Colonic mucosa (tissue), 4 donors: ENCODE data around the gene SAFB. TPM values are rescaled to one million over a fixed set of nuclear protein-coding genes. Genes with fewer than 3 reads are reported as not detected.

Experiments
- DNase-seq: peaks from one replicate; pipeline ENCODE4 v3.0.0-alpha.2; 2020
- H3K27ac ChIP-seq: fragments of 200-600 bp; one replicate; pipeline ENCODE4 v1.8.0; 2021
- H3K27me3 ChIP-seq: fragments of 200-600 bp; one replicate; pipeline ENCODE4 v1.8.0; 2021
- H3K36me3 ChIP-seq: fragments of 200-600 bp; one replicate; pipeline ENCODE4 v1.8.0; 2021
- H3K4me1 ChIP-seq: fragments of 200-600 bp; one replicate; pipeline ENCODE4 v1.8.0; 2021; ENCODE audit warnings: mild to moderate bottlenecking
- H3K4me3 ChIP-seq: fragments of 200-600 bp; one replicate; pipeline ENCODE4 v1.8.0; 2021
- H3K9ac ChIP-seq, 2 donors: one replicate each; pipeline ENCODE4 v1.7.0; 2013; ENCODE audit warnings: control low read depth in 2 of 2, low read depth in 2 of 2, low read length in 2 of 2
- H3K9me3 ChIP-seq: fragments of 200-600 bp; one replicate; pipeline ENCODE4 v1.8.0; 2021
- intact Hi-C: fragments of 100-400 bp; cut with DNase I; formaldehyde crosslinking; loops from one replicate; pipeline ENCODE4 v1.14.1; 2022
- total RNA-seq, 2 donors: library from RNA; stranded (reverse); fragmentation: NEBNext Ultra II Directional in 1 of 2; extraction: Animal tissue kit (Norgen Biotek cat#: 25700) in 1 of 2; gene quantifications; one replicate each; pipeline ENCODE4 v1.2.1, GENCODE V29; 2021
- TF ChIP-seq, protein P1 (sequence below): fragments of 200-600 bp; IDR thresholded peaks from one replicate; pipeline ENCODE4 v1.8.0; 2022; ENCODE audit warnings: antibody characterized with exemption, mild to moderate bottlenecking
- donor health status: healthy.
- donor health status: DM: no; HTN: no; CAD: no.
- donor health status: DM: no; HTN: no; CAD: no.

Gene SAFB
- total RNA-seq, 2 donors from 2014 or later: 56.1 to 120 TPM

DNA sequence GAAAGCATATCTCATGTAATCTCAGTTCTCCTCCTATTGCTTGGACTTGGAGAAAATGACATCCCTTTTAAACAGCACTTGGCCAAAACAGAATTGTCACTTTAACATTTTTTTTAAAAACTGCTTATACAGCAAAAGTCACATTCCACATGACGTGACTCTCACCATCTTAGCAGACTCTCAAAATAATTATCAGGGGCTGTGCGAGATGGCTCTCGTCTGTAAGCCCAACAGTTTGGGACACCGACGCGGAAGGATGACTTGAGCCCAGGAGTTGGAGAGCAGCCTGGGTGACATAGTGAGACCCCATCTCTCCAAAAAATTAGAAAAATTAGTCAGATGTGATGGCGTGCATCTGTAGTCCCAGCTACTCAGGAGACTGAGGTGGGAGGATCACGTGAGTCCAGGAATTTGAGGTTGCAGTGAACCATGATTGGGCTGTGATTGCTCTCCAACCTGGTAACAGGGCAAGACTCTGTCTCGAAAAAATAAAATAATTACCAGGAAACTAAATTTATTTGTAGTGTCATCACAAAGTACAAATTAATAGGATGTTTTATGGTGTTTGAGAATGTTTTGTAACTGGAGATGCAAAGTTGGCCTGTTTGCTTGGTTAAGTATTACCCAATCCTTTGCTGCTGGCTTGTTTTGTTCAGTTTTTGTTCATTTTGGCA is 8.8 kb downstream of the SAFB start:
- TF ChIP-seq, protein P1, sequence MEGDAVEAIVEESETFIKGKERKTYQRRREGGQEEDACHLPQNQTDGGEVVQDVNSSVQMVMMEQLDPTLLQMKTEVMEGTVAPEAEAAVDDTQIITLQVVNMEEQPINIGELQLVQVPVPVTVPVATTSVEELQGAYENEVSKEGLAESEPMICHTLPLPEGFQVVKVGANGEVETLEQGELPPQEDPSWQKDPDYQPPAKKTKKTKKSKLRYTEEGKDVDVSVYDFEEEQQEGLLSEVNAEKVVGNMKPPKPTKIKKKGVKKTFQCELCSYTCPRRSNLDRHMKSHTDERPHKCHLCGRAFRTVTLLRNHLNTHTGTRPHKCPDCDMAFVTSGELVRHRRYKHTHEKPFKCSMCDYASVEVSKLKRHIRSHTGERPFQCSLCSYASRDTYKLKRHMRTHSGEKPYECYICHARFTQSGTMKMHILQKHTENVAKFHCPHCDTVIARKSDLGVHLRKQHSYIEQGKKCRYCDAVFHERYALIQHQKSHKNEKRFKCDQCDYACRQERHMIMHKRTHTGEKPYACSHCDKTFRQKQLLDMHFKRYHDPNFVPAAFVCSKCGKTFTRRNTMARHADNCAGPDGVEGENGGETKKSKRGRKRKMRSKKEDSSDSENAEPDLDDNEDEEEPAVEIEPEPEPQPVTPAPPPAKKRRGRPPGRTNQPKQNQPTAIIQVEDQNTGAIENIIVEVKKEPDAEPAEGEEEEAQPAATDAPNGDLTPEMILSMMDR: no peak
- no peak overlapping the region for H3K9ac ChIP-seq
- no peak overlapping the region for H3K4me3 ChIP-seq
- H3K27ac ChIP-seq: no peak overlapping the region
- no peak for DNase-seq
- H3K36me3 ChIP-seq: peaks cover 14% of the 10 kb centered on the region
- no peaks in the 10 kb centered on the region for H3K9me3 ChIP-seq
- H3K4me1 ChIP-seq: peaks cover 13% of the 10 kb centered on the region
- intact Hi-C loops: no loop called here
- no peaks in the 10 kb centered on the region for H3K27me3 ChIP-seq

DNA sequence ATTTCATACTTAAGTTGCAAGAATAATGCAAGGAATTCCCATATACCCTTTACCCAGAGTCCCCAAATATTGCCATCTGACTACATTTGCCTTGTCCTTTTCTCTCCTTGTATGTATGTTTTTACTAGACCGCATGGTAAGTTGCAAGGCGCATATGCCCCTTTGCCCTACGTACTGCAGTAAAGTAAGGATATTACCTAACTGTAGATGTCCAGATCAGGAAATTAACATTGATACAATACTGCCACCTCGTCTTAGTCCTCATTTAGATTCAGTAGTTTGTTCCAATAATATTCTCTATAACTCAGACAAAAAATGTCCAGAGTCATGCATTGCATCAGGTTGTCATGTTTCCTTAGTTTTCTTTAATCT is 9.3 kb downstream of the SAFB start:
- Histone ChIP-seq H3K36me3 (peaks cover 9% of the 10 kb centered on the region), H3K27ac (no peak overlapping the region), H3K4me3 (no peak overlapping the region), H3K27me3 (no peaks in the 10 kb centered on the region), H3K9me3 (no peaks in the 10 kb centered on the region), H3K4me1 (peaks cover 12% of the 10 kb centered on the region), H3K9ac (no peak overlapping the region)
- DNase-seq: no peak
- intact Hi-C loops: no loop called here
- TF ChIP-seq, protein P1: no peak

DNA sequence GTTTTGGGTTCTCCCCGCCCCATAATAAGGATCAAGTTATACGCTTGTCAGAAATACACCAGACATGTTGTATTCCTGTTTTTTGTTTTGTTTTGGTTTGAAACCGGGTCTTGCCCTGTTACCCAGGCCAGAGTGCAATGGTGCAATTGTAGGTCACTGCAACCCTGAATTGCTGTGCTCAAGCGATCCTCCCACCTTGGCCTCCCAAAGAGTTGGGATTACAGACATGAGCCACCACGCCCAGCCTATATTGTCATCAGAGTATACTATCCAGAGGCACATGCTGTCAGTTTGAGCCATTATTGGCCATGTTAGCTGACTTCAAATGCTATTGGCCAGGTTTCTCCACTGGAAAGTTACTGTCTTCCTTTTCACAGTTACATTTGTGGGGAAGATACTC is 9.8 kb downstream of the SAFB start:
- intact Hi-C loops: no loop called here
- H3K9ac ChIP-seq: no peak overlapping the region
- DNase-seq: no peak
- no peak overlapping the region for H3K4me3 ChIP-seq
- TF ChIP-seq, protein P1: no peak
- no peaks in the 10 kb centered on the region for H3K27me3 ChIP-seq
- peaks cover 5% of the 10 kb centered on the region for H3K36me3 ChIP-seq
- H3K4me1 ChIP-seq: peaks cover 7% of the 10 kb centered on the region
- H3K9me3 ChIP-seq: no peaks in the 10 kb centered on the region
- no peak overlapping the region for H3K27ac ChIP-seq

DNA sequence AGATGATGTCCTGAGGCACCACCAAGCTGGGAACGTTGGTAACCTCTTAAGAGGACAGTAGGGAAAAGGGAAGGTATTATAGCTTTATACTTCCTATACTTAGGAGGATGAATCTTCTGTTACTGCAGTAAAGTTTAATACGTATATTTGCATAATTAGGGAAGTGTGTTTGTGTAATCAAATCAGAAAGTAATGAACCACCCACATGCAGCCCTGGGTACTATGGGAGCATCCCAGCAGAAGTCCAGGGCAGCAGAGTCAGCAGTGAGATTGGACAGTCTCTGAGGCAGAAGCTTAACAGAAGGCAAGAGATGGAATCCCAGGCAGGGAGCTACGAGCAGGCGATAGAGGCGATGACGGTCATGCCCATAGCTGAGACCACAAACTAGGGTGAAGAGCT is 12.5 kb downstream of the SAFB start:
- no peaks in the 10 kb centered on the region for H3K36me3 ChIP-seq
- intact Hi-C loops: no loop called here
- no peak overlapping the region for H3K4me3 ChIP-seq
- H3K4me1 ChIP-seq: peaks cover 7% of the 10 kb centered on the region
- no peak overlapping the region for H3K9ac ChIP-seq
- H3K9me3 ChIP-seq: no peaks in the 10 kb centered on the region
- TF ChIP-seq, protein P1: no peak
- H3K27ac ChIP-seq: no peak overlapping the region
- H3K27me3 ChIP-seq: no peaks in the 10 kb centered on the region
- DNase-seq: no peak

DNA sequence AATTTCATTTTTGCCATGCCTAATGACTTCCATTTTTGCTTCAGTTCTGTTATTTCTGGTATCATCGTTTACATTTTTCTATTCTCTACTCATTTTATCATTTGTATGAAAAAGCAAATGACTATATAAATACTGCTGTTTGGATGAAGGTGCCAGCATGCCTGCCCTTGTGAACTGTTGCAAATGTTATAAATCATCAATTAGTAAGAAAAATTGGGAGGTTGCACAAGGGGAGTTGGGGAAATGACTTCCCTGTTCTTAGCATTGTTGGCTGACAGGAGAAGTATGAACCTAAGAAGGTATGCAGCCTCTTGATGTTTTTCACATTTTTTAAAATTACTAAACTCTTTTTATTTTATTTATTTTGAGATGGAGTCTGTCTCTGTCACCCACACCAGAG is 15.1 kb downstream of the SAFB start:
- H3K36me3 ChIP-seq: peaks cover 6% of the 10 kb centered on the region
- no peak overlapping the region for H3K9ac ChIP-seq
- no peak for DNase-seq
- H3K4me1 ChIP-seq: peaks cover 1% of the 10 kb centered on the region
- no peak overlapping the region for H3K4me3 ChIP-seq
- intact Hi-C loops: no loop called here
- no peaks in the 10 kb centered on the region for H3K9me3 ChIP-seq
- H3K27ac ChIP-seq: no peak overlapping the region
- H3K27me3 ChIP-seq: no peaks in the 10 kb centered on the region
- TF ChIP-seq, protein P1: no peak
